C4-2B (cell line): ENCODE results near the gene CENPX.

Experiments used
- CTCF ChIP-seq: fragments of 450-650 bp; conservative IDR thresholded peaks from 2 replicates; pipeline ENCODE4 v1.5.1; 2017; ENCODE audit warnings: mild to moderate bottlenecking
- ZFX ChIP-seq: fragments of 450-650 bp; IDR thresholded peaks from 2 replicates; pipeline ENCODE4 v1.6.1; 2017

GRCh38 chr17:81980707-81981343 lies 41.9 kb downstream of the CENPX start:
- TF ChIP-seq ZFX, result no peak
- no peak for TF ChIP-seq CTCF
